ENCODE results near the gene ADAMTS3. TPM values are rescaled to one million over a fixed set of nuclear protein-coding genes. Genes with fewer than 3 reads are reported as not detected.

The ADAMTS3 gene
- total RNA-seq, 1 donor from 2014 or later, result 11.0 TPM

DNA sequence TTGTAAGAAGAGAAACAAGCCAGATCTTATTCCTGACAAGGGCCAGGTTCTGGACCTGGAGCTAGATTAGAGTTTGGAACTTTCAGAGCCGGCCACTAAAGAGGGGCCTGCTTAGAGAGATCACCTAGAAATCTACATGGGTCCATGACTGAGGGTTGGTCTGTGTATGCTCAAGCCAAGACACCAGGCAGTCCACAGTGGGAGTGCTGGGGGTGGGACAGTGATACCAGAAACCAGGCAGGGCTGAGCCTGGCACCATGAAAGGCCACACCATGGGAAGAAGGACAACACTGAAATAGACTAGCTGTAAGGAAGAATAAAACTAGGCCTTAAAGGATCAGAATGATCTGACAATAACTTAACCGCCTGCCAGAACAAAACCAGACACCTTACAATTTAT is 267.3 kb downstream of the ADAMTS3 start:
- Mint-ChIP-seq H3K9me3 (no peaks in the 10 kb centered on the region), H3K27ac (no peak overlapping the region), H3K36me3 (no peaks in the 10 kb centered on the region), H3K27me3 (ENCODE audit: low read depth) (no peaks in the 10 kb centered on the region), H3K4me3 (no peak overlapping the region), H3K4me1 (no peaks in the 10 kb centered on the region)
- TF ChIP-seq, protein P1, sequence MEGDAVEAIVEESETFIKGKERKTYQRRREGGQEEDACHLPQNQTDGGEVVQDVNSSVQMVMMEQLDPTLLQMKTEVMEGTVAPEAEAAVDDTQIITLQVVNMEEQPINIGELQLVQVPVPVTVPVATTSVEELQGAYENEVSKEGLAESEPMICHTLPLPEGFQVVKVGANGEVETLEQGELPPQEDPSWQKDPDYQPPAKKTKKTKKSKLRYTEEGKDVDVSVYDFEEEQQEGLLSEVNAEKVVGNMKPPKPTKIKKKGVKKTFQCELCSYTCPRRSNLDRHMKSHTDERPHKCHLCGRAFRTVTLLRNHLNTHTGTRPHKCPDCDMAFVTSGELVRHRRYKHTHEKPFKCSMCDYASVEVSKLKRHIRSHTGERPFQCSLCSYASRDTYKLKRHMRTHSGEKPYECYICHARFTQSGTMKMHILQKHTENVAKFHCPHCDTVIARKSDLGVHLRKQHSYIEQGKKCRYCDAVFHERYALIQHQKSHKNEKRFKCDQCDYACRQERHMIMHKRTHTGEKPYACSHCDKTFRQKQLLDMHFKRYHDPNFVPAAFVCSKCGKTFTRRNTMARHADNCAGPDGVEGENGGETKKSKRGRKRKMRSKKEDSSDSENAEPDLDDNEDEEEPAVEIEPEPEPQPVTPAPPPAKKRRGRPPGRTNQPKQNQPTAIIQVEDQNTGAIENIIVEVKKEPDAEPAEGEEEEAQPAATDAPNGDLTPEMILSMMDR (IDR thresholded peaks at IDR 0.05; ENCODE audit: unreplicated experiment), result no peak
- no peak for DNase-seq (ENCODE audit: low spot score in 2 of 2, unreplicated experiment in 2 of 2)

DNA sequence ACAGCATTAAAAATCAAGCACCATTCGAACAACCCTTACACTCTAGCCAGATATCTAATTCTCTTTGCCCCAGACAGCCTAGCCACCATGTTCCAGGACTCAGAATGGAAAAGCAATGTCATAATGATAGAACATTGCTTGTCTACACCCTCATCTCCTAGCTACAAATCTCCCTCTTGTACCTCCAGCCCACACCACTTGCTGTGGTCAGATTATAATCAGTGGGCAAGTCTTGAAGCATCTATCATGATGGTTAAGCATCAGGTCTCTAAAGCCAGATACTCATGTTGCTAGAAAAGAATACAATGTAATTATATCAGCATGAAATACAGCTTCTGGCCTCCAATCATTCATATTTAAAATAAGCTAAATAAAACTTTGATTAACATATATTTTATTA is 268.9 kb downstream of the ADAMTS3 start:
- Mint-ChIP-seq H3K27ac (no peak overlapping the region), H3K27me3 (ENCODE audit: low read depth) (no peaks in the 10 kb centered on the region), H3K36me3 (no peaks in the 10 kb centered on the region)

DNA sequence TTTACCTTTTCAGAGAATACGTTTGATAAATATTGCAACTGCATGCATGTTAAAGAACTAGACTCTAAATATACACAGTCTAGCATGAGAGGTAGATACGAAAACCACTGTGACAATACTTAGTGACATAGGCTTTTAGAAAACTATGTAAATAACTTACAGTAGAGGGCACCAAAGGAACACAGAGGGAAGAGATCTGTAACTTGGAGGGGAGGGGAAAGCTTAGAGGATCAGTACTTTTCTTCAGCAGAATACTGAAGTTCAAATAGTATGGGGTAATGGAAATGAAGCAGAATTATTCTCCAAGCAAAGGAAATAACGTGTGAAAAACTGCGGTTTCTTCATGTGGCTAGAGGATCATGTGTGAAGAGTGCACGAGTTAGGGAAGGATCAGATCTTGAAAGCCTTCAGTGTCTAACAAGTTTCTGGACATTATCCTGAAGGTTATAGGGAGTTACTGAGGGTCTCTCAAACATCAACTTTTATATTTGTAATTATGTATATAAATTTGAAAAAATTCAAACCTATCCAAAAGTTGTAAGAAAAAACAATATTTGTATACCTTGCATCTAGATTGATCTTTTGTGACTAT is 273.0 kb downstream of the ADAMTS3 start:
- Mint-ChIP-seq H3K4me3 (no peak overlapping the region), H3K36me3 (peaks cover 2% of the 10 kb centered on the region), H3K27ac (no peak overlapping the region), H3K4me1 (peaks cover 2% of the 10 kb centered on the region), H3K9me3 (peaks cover 4% of the 10 kb centered on the region), H3K27me3 (ENCODE audit: low read depth) (no peaks in the 10 kb centered on the region)
- DNase-seq (ENCODE audit: low spot score in 2 of 2, unreplicated experiment in 2 of 2), result no peak
- TF ChIP-seq, protein P1 (IDR thresholded peaks at IDR 0.05; ENCODE audit: unreplicated experiment), result peak; percentile 60

More for the DNA sequence above, 268.9 kb downstream of the ADAMTS3 start:
- DNase-seq (ENCODE audit: low spot score in 2 of 2, unreplicated experiment in 2 of 2), result no peak
- Mint-ChIP-seq H3K4me3 (no peak overlapping the region), H3K4me1 (peaks cover 2% of the 10 kb centered on the region), H3K9me3 (no peaks in the 10 kb centered on the region)
- TF ChIP-seq, protein P1 (IDR thresholded peaks at IDR 0.05; ENCODE audit: unreplicated experiment), result no peak

DNA sequence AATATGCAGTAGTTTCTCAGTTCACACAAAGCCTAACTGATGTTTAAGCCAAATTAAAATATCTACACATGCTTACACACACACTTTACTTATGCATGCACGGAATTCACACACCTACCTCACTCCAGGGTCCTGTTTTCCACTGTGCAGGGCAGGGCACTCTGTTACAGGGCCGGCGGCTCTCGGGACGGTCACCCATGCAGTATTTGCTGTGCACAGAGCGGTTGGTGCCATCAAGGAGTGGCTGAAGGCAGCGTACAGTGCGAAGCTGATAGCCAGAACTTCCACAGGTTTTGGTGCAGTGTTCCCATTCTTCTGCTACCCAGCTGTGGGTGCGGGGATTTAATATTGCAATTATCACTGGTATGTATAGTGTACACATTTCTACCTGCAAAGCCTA is 278.3 kb downstream of the ADAMTS3 start:
- Mint-ChIP-seq H3K9me3 (peaks cover 4% of the 10 kb centered on the region), H3K27ac (no peak overlapping the region), H3K36me3 (peaks cover 2% of the 10 kb centered on the region), H3K4me3 (no peak overlapping the region), H3K27me3 (ENCODE audit: low read depth) (no peaks in the 10 kb centered on the region), H3K4me1 (no peaks in the 10 kb centered on the region)
- TF ChIP-seq, protein P1 (IDR thresholded peaks at IDR 0.05; ENCODE audit: unreplicated experiment), result no peak
- no peak for DNase-seq (ENCODE audit: low spot score in 2 of 2, unreplicated experiment in 2 of 2)

DNA sequence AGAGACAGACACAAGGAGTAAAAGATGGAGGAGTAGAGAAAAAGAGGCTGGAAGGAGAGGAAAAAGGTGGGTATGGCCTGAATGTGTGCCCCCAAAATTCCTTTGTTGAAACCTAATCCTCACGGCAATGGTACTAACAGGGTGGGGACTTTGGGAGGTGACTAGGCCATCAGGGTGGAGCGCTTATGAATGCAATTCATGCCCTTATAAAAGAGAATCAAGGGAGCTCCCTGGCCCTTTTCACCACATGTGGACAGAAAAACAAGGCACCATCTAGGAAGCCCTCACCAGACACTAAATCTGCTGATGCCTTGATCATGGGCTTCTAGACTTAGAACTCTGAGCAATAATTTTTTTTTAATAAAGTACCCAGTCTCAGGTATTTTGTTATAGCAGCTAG is 282.1 kb downstream of the ADAMTS3 start:
- DNase-seq (ENCODE audit: low spot score in 2 of 2, unreplicated experiment in 2 of 2), result no peak
- H3K9me3 Mint-ChIP-seq, result no peaks in the 10 kb centered on the region
- no peaks in the 10 kb centered on the region for H3K27me3 Mint-ChIP-seq (ENCODE audit: low read depth)
- no peaks in the 10 kb centered on the region for H3K36me3 Mint-ChIP-seq
- H3K4me3 Mint-ChIP-seq, result no peak overlapping the region
- H3K4me1 Mint-ChIP-seq, result no peaks in the 10 kb centered on the region
- H3K27ac Mint-ChIP-seq, result no peak overlapping the region
- TF ChIP-seq, protein P1 (IDR thresholded peaks at IDR 0.05; ENCODE audit: unreplicated experiment), result no peak

DNA sequence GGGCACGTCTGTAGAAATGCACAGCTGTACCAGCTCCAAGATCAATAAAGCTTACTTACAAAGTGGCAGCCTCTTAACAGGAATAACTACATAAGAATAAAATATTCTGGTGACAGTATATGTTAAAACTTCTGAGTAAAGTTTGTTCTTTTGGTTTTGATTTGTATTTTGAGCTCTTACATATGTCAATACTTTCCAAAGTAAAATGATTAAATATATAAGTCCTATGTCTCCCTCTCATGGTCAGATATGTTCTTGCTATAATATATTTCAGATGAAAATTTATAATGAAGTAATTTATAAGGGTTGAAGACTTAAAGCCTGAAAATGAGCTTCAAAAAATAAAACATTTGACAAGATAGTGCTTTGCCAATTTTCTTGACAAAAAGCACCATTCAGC is 282.8 kb downstream of the ADAMTS3 start:
- no peak overlapping the region for H3K27ac Mint-ChIP-seq
- TF ChIP-seq, protein P1 (IDR thresholded peaks at IDR 0.05; ENCODE audit: unreplicated experiment), result peak; percentile 68
- H3K9me3 Mint-ChIP-seq, result no peaks in the 10 kb centered on the region
- H3K36me3 Mint-ChIP-seq, result no peaks in the 10 kb centered on the region
- no peaks in the 10 kb centered on the region for H3K4me1 Mint-ChIP-seq
- no peak overlapping the region for H3K4me3 Mint-ChIP-seq
- H3K27me3 Mint-ChIP-seq (ENCODE audit: low read depth), result no peaks in the 10 kb centered on the region
- DNase-seq (ENCODE audit: low spot score in 2 of 2, unreplicated experiment in 2 of 2), result no peak
